GM12801 (cell line): ENCODE results near the gene RYR2.

Source experiments
- TF ChIP-seq, protein P1 (sequence below): IDR thresholded peaks from one replicate; pipeline ENCODE4 v1.5.1; 2011; ENCODE audit warnings: control low read depth; ENCODE audit not compliant: insufficient read length; ENCODE audit errors: extremely low read depth

RYR2 gene

DNA sequence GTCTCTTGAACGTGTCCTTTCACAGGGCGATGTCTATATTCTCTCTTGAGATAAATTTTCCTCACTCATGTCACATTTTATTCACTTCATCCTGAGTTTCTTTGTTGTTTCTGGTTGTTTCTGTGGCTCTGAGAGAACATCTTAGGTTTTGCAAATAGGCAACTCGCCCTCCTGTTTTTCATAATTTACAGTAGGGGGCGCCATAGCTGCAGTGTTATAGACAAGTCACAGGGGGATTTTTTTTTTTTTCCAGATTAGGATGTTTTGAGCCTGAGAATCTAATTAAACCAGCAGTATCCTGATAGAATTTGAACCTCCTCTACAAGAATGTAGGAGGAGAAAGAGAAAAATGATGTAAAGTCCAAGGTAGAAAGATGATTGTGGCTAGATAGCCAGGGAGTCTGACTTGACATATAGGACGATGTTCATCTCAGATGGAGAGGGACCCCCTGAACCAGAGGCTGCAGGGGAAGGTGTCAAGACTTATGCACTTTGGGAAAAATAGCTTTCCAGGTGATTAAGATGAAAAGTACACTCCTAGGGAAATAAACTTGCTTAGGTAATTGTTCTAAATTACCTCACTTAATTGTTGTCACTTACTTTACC, 772.4 kb downstream of the RYR2 start:
- TF ChIP-seq, protein P1, sequence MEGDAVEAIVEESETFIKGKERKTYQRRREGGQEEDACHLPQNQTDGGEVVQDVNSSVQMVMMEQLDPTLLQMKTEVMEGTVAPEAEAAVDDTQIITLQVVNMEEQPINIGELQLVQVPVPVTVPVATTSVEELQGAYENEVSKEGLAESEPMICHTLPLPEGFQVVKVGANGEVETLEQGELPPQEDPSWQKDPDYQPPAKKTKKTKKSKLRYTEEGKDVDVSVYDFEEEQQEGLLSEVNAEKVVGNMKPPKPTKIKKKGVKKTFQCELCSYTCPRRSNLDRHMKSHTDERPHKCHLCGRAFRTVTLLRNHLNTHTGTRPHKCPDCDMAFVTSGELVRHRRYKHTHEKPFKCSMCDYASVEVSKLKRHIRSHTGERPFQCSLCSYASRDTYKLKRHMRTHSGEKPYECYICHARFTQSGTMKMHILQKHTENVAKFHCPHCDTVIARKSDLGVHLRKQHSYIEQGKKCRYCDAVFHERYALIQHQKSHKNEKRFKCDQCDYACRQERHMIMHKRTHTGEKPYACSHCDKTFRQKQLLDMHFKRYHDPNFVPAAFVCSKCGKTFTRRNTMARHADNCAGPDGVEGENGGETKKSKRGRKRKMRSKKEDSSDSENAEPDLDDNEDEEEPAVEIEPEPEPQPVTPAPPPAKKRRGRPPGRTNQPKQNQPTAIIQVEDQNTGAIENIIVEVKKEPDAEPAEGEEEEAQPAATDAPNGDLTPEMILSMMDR, result no peak

DNA sequence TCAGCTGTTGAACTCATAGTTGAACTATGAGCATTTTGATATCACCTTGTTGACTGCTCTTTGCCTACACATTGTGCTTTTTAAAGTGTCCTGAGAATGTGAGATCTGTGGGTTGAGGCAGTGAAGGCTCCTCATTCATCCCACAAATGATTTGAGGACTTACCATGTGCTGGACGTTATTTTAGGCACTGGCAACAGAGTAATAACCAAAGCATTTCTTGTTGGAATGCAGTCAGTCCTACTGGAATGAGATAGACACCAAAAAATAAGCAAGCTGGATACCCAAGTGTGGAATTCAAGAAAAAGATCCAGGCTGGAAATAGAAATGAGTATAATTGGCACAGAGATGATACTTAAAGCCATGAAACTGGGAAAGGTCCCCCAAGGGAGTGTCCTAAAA, 775.3 kb downstream of the RYR2 start:
- TF ChIP-seq, protein P1, result no peak

DNA sequence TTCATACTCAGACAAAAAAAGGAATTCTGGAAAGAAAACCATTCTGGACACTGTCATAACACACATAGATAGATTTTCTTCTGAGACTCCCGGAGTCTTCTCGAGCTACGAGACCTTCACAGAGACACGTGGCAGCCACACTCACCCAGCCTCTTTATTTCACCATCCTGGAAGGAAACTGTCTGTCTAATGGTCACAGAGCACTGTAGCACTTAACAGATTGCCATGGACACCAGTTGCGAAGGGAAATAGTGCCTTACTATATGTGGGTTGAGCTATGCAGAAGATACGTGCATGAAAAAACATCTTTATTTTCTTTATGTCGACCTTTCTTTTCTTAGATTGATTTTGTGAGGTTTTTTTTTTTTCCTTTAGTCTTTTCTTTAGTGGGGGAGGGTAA, 790.9 kb downstream of the RYR2 start:
- TF ChIP-seq, protein P1, result no peak

DNA sequence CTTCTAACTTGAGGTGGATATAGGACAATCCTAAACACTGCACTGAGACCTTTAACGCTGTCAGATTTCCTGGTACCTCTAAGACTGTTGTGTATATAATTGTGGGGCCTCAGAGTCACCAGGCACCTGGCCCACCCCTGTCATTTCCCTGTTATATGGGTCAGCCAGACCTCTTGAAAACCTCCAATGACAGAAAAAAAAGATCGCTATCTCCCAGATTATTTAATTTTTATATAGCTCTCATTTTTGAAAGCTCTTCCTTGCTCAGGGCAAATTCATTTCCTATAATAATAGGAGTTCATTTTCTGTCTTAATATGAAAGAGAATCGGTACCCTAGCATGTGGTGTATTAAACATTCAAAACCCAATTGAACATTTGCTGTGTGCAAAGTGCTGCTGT, 792.1 kb downstream of the RYR2 start:
- TF ChIP-seq, protein P1, result no peak

DNA sequence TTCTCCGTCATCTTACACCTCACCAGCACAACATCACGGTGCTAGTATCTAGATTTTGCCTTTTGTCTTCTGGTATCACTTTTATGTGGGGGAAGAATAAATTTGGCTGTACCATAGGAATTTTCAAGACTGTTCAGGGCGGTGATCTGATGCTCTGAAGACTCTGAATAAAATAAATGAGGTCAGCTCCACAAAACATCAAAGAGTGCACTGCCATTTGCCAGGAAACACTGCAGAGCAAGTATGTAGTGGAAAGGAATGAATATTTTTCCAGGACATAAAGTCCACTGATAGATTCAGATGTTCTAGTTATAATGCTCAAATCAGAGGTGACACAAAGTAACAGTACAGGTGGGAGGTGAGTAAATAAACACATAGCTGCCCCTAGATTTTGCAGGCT, 792.5 kb downstream of the RYR2 start:
- TF ChIP-seq, protein P1, result no peak

DNA sequence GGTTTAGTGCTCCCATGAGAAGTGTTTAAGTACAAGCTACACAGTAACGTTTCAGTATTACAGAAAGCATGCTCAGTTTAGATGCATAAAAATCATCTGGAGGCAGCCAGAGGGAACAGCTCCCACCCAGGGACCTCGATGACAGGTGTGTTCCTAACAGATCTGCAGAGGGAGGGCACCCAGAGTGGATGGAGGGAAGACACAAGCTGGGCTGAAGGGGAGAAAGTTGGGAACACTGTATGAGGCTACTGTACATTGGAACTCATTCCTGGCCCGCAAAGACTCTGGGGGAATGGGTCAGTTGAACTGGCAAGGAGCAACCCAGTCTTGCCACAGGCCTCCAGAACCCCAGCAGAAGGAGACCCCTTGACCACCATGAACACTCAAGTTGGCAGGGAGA, 796.3 kb downstream of the RYR2 start:
- TF ChIP-seq, protein P1, result no peak

DNA sequence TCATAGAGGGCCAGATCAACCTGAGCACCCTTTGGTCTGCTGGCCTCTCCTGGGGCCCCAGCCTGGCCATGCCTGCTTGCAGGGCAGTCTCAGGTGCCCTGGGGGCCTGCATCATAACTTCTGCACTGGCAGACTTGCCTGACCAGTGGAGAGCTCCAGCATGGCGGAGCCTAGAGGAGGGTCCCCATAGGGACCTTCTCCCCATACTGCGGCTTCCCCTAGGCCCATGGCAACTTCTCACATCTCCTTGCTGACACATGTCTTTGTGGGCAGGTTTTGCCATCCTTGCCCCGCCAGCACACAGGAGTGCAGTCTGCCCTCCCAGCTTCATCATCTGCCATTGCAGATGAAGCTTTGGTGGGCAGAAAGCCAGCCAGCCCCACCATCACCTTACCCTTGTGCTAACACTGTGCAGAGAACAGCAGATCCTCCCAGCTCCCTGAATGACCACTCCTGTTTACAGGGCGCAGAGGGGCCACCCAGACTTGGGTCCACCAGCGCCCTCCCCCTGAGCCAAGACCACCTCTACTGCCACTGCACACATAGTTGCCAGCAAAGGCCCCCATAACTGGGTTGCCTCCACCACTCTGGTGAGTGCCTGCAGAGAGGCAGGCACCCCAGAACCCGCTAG, 797.0 kb downstream of the RYR2 start:
- TF ChIP-seq, protein P1, result no peak
